Heart left ventricle (tissue), 16 donors: Measurements from ENCODE around the gene CYP2U1. TPM values are rescaled to one million over a fixed set of nuclear protein-coding genes. Genes with fewer than 3 reads are reported as not detected.
"Not testable (repeated sequence)": the region's sequence is repeated elsewhere in the genome, so short reads cannot be mapped to it uniquely, and the experiment has no call there.

Experiments
- ATAC-seq, 4 donors: fragments of 200-7000 bp; cut with Tn5 transposase; one replicate each; pipeline ENCODE4 v1.9.1; 2020 to 2022; ENCODE audit warnings: moderate library complexity in 4 of 4, mild to moderate bottlenecking in 3 of 4, moderate number of reproducible peaks in 1 of 4
- DNase-seq, 5 donors: peaks; one replicate each; pipeline ENCODE4 v3.0.0-alpha.2; 2020
- H3K27ac ChIP-seq, 12 donors: fragments of 200-600 bp; sonication (generic) in 4 of 12; one replicate each; pipeline versions ENCODE4 v1.5.0 to v1.8.0; 2016 to 2022; ENCODE audit warnings: mild to moderate bottlenecking in 2 of 12
- H3K27me3 ChIP-seq, 9 donors: fragments of 200-600 bp; sonication (generic) in 2 of 9; one replicate each; pipeline versions ENCODE4 v1.5.1 to v1.8.0; 2016 to 2022; ENCODE audit warnings: mild to moderate bottlenecking in 3 of 9
- H3K36me3 ChIP-seq, 9 donors: fragments of 200-600 bp; sonication (generic) in 2 of 9; one replicate each; pipeline versions ENCODE4 v1.5.0 to v1.8.0; 2018 to 2022; ENCODE audit warnings: mild to moderate bottlenecking in 2 of 9
- H3K4me1 ChIP-seq, 12 donors: fragments of 200-600 bp; sonication (generic) in 4 of 12; one replicate each; pipeline versions ENCODE4 v1.5.0 to v1.8.0; 2016 to 2022; ENCODE audit warnings: mild to moderate bottlenecking in 3 of 12
- H3K4me3 ChIP-seq, 12 donors: fragments of 200-600 bp; sonication (generic) in 4 of 12; one replicate each; pipeline versions ENCODE4 v1.5.0 to v1.8.0; 2017 to 2022; ENCODE audit warnings: mild to moderate bottlenecking in 9 of 12, moderate library complexity in 4 of 12
- H3K9me3 ChIP-seq, 12 donors: fragments of 200-600 bp; sonication (generic) in 4 of 12; one replicate each; pipeline versions ENCODE4 v1.5.0 to v1.8.0; 2016 to 2022; ENCODE audit warnings: mild to moderate bottlenecking in 1 of 12
- POLR2A ChIP-seq, 2 donors: fragments of 450-650 bp; IDR thresholded peaks; one replicate each; pipeline ENCODE4 v1.6.1; 2017; ENCODE audit warnings: antibody characterized with exemption in 2 of 2, mild to moderate bottlenecking in 2 of 2, moderate library complexity in 2 of 2
- WGBS, 4 donors: extraction: QIAGEN DNeasy Blood & Tissue Kit in 2 of 4; methylation state at CpG; one replicate each; pipeline versions ENCODE4 v1.1.5 to v1.1.7; 2013 to 2018; 5-methylcytosine and 5-hydroxymethylcytosine counted together
- intact Hi-C, 10 donors: fragments of 100-400 bp; cut with DNase I; formaldehyde crosslinking; loops; one replicate each; pipeline versions ENCODE4 v1.11.1 to v1.14.2; 2022
- polyA plus RNA-seq, 2 donors: library from polyadenylated mRNA; stranded (reverse); fragments of 200-250 nt; gene quantifications; one replicate each; pipeline ENCODE4 v1.2.3, GENCODE V29; 2013
- total RNA-seq, 9 donors: library from RNA; depleted of rRNA in 2 of 9; stranded (reverse); fragments of >200 nt in 2 of 9; fragmentation: NEBNext Ultra II Directional in 3 of 9; extraction: Animal tissue kit (Norgen Biotek cat#: 25700) in 3 of 9; gene quantifications; one replicate each; pipeline versions ENCODE4 v1.1.0 to v1.2.4, GENCODE V29; 2016 to 2023
- TF ChIP-seq, protein P1 (sequence below), 12 donors: fragments of 200-600 bp; sonication (generic) in 4 of 12; IDR thresholded peaks; one replicate each; pipeline versions ENCODE4 v1.5.0 to v1.8.0; 2018 to 2022; ENCODE audit warnings: antibody characterized with exemption in 12 of 12, mild to moderate bottlenecking in 5 of 12
- donor health status: ischemic (EF 13 %, LVEDD 7.1; RV severe dilation, severe dysfunction).
- donor health status: healthy with polysubstance abuse.
- donor health status: DM: no; HTN: yes; CAD: no.
- donor health status: DM: no; HTN: no; CAD: no.
- donor health status: ischemic (EF 25% LVEDD 6.9; RV normal size, moderate dysfunction).
- donor health status: ischemic (EF 25% LVEDD 5.7; RV mildly dilated, moderate dysfunction).
- donor health status: healthy.
- donor health status: DM: yes; HTN: yes; CAD: no.
- donor health status: ischemic (EF 35%, LVEDD 5.7; RV mildly dilated, moderate dysfunction).
- donor health status: nonischemic (EF 11% LVEDD 7.7; RV severe dilation, severe dysfunction).
- donor health status: DM: yes; HTN: yes; CAD: no.
- donor health status: PGD.
- donor health status: ischemic (EF 29% LVEDD 5.4; RV normal size, mild dysfunction).
- donor health status: nonischemic (EF 23%, LVEDD 6.1; RV moderate dilation, normal function).

Gene CYP2U1
- total and polyA plus RNA-seq, 11 donors, result 3.7 to 11.8 (median 6.7) TPM

DNA sequence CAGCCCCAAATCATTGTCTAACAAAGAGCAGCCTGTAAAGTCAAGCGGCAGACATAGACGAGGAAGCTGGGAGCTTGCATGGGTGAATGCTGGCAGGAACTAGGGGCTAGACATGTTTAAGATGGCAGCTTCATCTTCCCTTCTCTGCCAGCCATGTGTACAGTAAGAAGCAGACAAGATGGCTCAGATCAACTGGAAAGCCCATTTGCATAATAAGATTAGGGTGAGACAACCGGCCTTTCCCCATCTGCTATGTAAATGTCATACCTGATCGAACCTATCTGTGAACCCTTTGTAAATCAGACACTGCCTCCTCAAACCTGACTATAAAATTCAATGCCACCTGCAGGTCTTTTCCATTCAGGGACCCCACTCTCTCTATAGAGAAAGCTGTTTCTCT is 35.6 kb downstream of the CYP2U1 start:
- H3K4me1 ChIP-seq, result no peaks in the 10 kb centered on the region
- no peak for TF ChIP-seq POLR2A (IDR thresholded peaks at IDR 0.05)
- TF ChIP-seq, protein P1, sequence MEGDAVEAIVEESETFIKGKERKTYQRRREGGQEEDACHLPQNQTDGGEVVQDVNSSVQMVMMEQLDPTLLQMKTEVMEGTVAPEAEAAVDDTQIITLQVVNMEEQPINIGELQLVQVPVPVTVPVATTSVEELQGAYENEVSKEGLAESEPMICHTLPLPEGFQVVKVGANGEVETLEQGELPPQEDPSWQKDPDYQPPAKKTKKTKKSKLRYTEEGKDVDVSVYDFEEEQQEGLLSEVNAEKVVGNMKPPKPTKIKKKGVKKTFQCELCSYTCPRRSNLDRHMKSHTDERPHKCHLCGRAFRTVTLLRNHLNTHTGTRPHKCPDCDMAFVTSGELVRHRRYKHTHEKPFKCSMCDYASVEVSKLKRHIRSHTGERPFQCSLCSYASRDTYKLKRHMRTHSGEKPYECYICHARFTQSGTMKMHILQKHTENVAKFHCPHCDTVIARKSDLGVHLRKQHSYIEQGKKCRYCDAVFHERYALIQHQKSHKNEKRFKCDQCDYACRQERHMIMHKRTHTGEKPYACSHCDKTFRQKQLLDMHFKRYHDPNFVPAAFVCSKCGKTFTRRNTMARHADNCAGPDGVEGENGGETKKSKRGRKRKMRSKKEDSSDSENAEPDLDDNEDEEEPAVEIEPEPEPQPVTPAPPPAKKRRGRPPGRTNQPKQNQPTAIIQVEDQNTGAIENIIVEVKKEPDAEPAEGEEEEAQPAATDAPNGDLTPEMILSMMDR (IDR thresholded peaks at IDR 0.05), result no peak
- 68 to 78% (median 69%) methylated on average over 4 of the region's 4 CpGs for WGBS, 4 donors
- ATAC-seq, result no peak
- H3K9me3 ChIP-seq, result peaks cover 0 to 3% (median 0%) of the 10 kb centered on the region in 12 donors
- H3K27ac ChIP-seq, result no peak overlapping the region
- no peaks in the 10 kb centered on the region for H3K36me3 ChIP-seq
- H3K27me3 ChIP-seq, result no peaks in the 10 kb centered on the region
- intact Hi-C loops, result no loop called here
- DNase-seq, result no peak
- no peak overlapping the region for H3K4me3 ChIP-seq

DNA sequence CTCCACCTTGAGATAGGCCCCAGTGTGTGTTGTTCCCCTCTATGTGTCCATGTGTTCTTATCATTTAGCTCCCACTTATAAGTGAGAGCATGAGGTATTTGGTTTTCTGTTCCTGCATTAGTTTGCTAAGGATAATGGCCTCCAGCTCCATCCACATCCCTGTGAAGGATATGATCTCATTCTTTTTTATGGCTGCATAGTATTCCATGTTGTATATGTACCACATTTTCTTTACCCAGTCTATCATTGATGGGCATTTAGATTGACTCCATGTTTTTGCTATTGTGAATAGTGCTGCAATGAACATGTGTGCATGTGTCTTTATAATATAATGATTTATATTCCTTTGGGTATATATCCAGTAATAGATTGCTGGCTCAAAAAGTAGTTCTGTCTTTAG is 36.2 kb downstream of the CYP2U1 start:
- intact Hi-C loops, ATAC-seq, H3K4me1 ChIP-seq, H3K27ac ChIP-seq, H3K4me3 ChIP-seq, H3K36me3 ChIP-seq, H3K27me3 ChIP-seq, H3K9me3 ChIP-seq, DNase-seq: not testable (repeated sequence)

DNA sequence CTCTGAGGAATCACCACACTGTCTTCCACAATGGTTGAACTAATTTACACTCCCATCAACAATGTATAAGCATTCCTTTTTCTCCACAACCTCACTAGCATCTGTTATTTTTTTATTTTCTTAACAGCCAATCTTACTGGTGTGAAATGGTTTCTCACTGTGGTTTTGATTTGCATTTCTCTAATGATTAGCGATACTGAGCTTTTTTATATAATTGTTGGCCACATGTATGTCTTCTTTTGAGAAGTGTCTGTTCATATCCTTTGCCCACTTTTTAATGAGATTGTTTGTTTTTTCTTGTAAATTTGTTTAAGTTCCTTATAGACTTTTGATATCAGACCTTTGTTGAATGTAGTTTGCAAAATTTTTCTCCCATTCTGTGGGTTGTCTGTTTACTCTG is 36.6 kb downstream of the CYP2U1 start:
- ATAC-seq, H3K4me1 ChIP-seq, H3K9me3 ChIP-seq, H3K4me3 ChIP-seq, H3K36me3 ChIP-seq, H3K27me3 ChIP-seq, H3K27ac ChIP-seq, intact Hi-C loops, DNase-seq: not testable (repeated sequence)
- WGBS, 4 donors, result 93 to 100% (median 98%) methylated on average over 1 of the region's 1 CpG

- no peak for ATAC-seq
- no peak for TF ChIP-seq POLR2A (IDR thresholded peaks at IDR 0.05)
- TF ChIP-seq, protein P1 (IDR thresholded peaks at IDR 0.05), result no peak
These were observed 38.9 kb downstream of the CYP2U1 start for GRCh38 chr4:107970063-107970798.

GRCh38 chr4:107972605-107973004 is 41.3 kb downstream of the CYP2U1 start:
- no peak for ATAC-seq
- intact Hi-C loops, result no loop called here
- no peaks in the 10 kb centered on the region for H3K27me3 ChIP-seq
- H3K9me3 ChIP-seq, result peaks cover 0 to under 1% (median 0%) of the 10 kb centered on the region in 12 donors
- H3K27ac ChIP-seq, result no peak overlapping the region
- H3K4me1 ChIP-seq, result no peaks in the 10 kb centered on the region
- no peak for TF ChIP-seq POLR2A (IDR thresholded peaks at IDR 0.05)
- TF ChIP-seq, protein P1 (IDR thresholded peaks at IDR 0.05), result no peak
- no peak overlapping the region for H3K4me3 ChIP-seq
- DNase-seq, result no peak
- no peaks in the 10 kb centered on the region for H3K36me3 ChIP-seq

More at GRCh38 chr4:107970063-107970798, 38.9 kb downstream of the CYP2U1 start:
- Histone ChIP-seq H3K27ac (no peak overlapping the region), H3K36me3 (no peaks in the 10 kb centered on the region), H3K9me3 (peaks cover 0 to 3% (median 0%) of the 10 kb centered on the region in 12 donors), H3K4me3 (no peak overlapping the region), H3K27me3 (no peaks in the 10 kb centered on the region), H3K4me1 (no peaks in the 10 kb centered on the region)
- intact Hi-C loops, result no loop called here
- DNase-seq, result no peak
- 86 to 88% (median 86%) methylated on average over 12 of the region's 12 CpGs for WGBS, 4 donors
